ENCODE measurements around the gene HCRTR1.

GRCh38 chr1:31670593-31670964, 53.1 kb downstream of the HCRTR1 start:
- no peak for TF ChIP-seq TCF7L2 (IDR thresholded peaks at IDR 0.05; ENCODE audit: borderline replicate concordance, low read depth, low read length)
- TF ChIP-seq CTCF (tag by site-specific recombination; IDR thresholded peaks at IDR 0.05): no peak
- no peak for TF ChIP-seq ZNF169 (tag by site-specific recombination; IDR thresholded peaks at IDR 0.05)
- no peak for TF ChIP-seq ZNF837 (tag by site-specific recombination; IDR thresholded peaks at IDR 0.05)
- no peak for TF ChIP-seq ZBTB49 (tag by site-specific recombination; IDR thresholded peaks at IDR 0.05; ENCODE audit: low read depth)
- TF ChIP-seq ZNF146 (tag by site-specific recombination; IDR thresholded peaks at IDR 0.05): no peak
- no peak for TF ChIP-seq TRIM28 (IDR thresholded peaks at IDR 0.05; ENCODE audit: borderline replicate concordance, low read length)
- no peak for TF ChIP-seq ZNF174 (tag by site-specific recombination; IDR thresholded peaks at IDR 0.05)
- TF ChIP-seq ZNF274 (IDR thresholded peaks at IDR 0.05; ENCODE audit: low read length): no peak
- TF ChIP-seq ZNF274 (tag by site-specific recombination; IDR thresholded peaks at IDR 0.05; ENCODE audit: borderline replicate concordance): no peak
- no peak for TF ChIP-seq ZNF629 (tag by site-specific recombination; IDR thresholded peaks at IDR 0.05)
- no peak for TF ChIP-seq ZNF585B (tag by site-specific recombination; IDR thresholded peaks at IDR 0.05)
- TF ChIP-seq ZNF10 (tag by site-specific recombination; IDR thresholded peaks at IDR 0.05): no peak

Measured in HEK293 (cell line).